GM19025 (cell line): Measurements from ENCODE around the gene MC5R.
A peak's percentile ranks its signal among the peaks of the same experiment; 100 is the strongest.

ENCODE experiments used
- ATAC-seq: cut with Tn5 transposase; IDR thresholded peaks from one replicate; pipeline ENCODE4 v1.9.1; 2021; ENCODE audit warnings: mild to moderate bottlenecking, low read depth, moderate library complexity; ENCODE audit not compliant: unreplicated experiment

The MC5R gene

GRCh38 chr18:13823707-13824395 is at the start of gene MC5R:
Gene MC5R, plus strand, starts transcription at chr18:13824149. Its CDS starts 1,617 bp downstream, at chr18:13825766.
- ATAC-seq = peak; percentile 85

- no peak for ATAC-seq
Measured at GRCh38 chr18:13775058-13775457, 48.9 kb upstream of the MC5R start.

GRCh38 chr18:13791181-13791580 is 32.8 kb upstream of the MC5R start:
- ATAC-seq = no peak

- no peak for ATAC-seq
Measured at GRCh38 chr18:13793819-13794218, 30.1 kb upstream of the MC5R start.

GRCh38 chr18:13796515-13796914 is 27.4 kb upstream of the MC5R start:
- ATAC-seq = no peak

GRCh38 chr18:13797157-13797611 is 26.8 kb upstream of the MC5R start:
- no peak for ATAC-seq

- no peak for ATAC-seq
Measured at GRCh38 chr18:13799396-13799795, 24.6 kb upstream of the MC5R start.

GRCh38 chr18:13800505-13801259 is 23.3 kb upstream of the MC5R start:
- ATAC-seq = no peak

GRCh38 chr18:13801260-13801601 is 22.7 kb upstream of the MC5R start:
- ATAC-seq = no peak

GRCh38 chr18:13804305-13804704 is 19.6 kb upstream of the MC5R start:
- no peak for ATAC-seq

GRCh38 chr18:13808294-13809042 is 15.5 kb upstream of the MC5R start:
- no peak for ATAC-seq

- no peak for ATAC-seq
Measured at GRCh38 chr18:13809043-13809430, 14.9 kb upstream of the MC5R start.

- ATAC-seq = no peak
Measured at GRCh38 chr18:13809531-13810255, 14.3 kb upstream of the MC5R start.

- ATAC-seq = no peak
Measured at GRCh38 chr18:13810950-13811485, 12.9 kb upstream of the MC5R start.

GRCh38 chr18:13811993-13812392 is 12.0 kb upstream of the MC5R start:
- no peak for ATAC-seq

GRCh38 chr18:13813271-13813849 is 10.6 kb upstream of the MC5R start:
- ATAC-seq = peak; percentile 70

GRCh38 chr18:13826209-13826608 is 2.3 kb downstream of the MC5R start:
- no peak for ATAC-seq

- no peak for ATAC-seq
Measured at GRCh38 chr18:13831864-13832508, 8.0 kb downstream of the MC5R start.

GRCh38 chr18:13834496-13835015 is 10.6 kb downstream of the MC5R start:
- no peak for ATAC-seq
